Measurements from ENCODE around the gene TTYH1. TPM values are rescaled to one million over a fixed set of nuclear protein-coding genes. Genes with fewer than 3 reads are reported as not detected.

The TTYH1 gene
- total and polyA plus RNA-seq, 2 of the 4 experiments (the other 2 are of a cell fraction) = not detected

DNA sequence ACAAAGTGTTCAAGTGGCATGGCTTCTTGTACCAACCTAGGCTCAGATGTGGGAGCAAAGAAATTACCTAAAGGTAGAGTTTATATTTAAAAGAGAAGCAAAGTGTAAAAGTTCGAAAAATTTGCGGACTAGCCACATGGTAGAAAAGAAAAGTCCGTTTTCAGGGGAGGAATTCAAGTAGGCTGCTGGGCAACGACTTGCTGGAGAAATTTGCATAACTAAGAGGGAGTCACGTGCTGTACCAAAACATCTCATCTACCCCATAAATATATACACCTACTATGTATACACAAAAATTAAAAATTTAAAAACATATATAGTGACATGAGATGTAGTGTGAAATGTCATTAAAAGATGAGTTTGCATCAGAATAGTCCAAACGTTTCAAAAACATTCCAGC lies 48.5 kb upstream of the TTYH1 start:
- no peaks in the 10 kb centered on the region for H3K27me3 ChIP-seq (ENCODE audit: control insufficient read depth, insufficient read depth, low read length)
- no peaks in the 10 kb centered on the region for H3K79me1 ChIP-seq (ENCODE audit: low read depth in 1 of 2, low read length in 2 of 2)
- H2BK15ac ChIP-seq (ENCODE audit: low read depth, low read length) = no peak overlapping the region
- H3K23ac ChIP-seq (ENCODE audit: low read depth, low read length) = no peak overlapping the region
- ATAC-seq (ENCODE audit: low read depth) (no peak), DNase-seq (no peak)
- WGBS, 2 experiments (ENCODE audit: extremely low coverage in 2 of 2, insufficient read length in 1 of 2) = no CpG with 5 or more reads among the region's 6 CpGs
- H2BK20ac ChIP-seq (ENCODE audit: low read depth, low read length) = no peak overlapping the region
- H3K4me3 ChIP-seq (ENCODE audit: insufficient read depth, low read depth, low read length) = no peak overlapping the region
- H3K18ac ChIP-seq (ENCODE audit: low read depth, low read length) = no peak overlapping the region
- H4K91ac ChIP-seq (ENCODE audit: insufficient read depth, low read depth, low read length) = no peak overlapping the region
- H2BK5ac ChIP-seq (ENCODE audit: low read depth, low read length, poor library complexity, severe bottlenecking) = no peak overlapping the region
- BruUV-seq (replicated peaks) = no TSS peak
- peaks cover 5% of the 10 kb centered on the region; the same call in 1 of the 2 replicates for H3K9me3 ChIP-seq (ENCODE audit: control insufficient read depth, insufficient read depth, low read length)
- POLR2A ChIA-PET (ENCODE audit: unreplicated experiment) = no interaction called here
- H2AK5ac ChIP-seq (ENCODE audit: low read depth, low read length) = no peak overlapping the region
- H3K4ac ChIP-seq (ENCODE audit: low read depth, low read length) = no peak overlapping the region
- H3K14ac ChIP-seq (replicated peaks; ENCODE audit: low read depth, low read length) = no peak overlapping the region
- H2AFZ ChIP-seq (replicated peaks; ENCODE audit: low read length, poor library complexity) = no peak overlapping the region
- H3K9ac ChIP-seq (ENCODE audit: low read depth, low read length) = no peak overlapping the region
- intact Hi-C loops (cut with micrococcal nuclease) (no loop called here), dilution Hi-C loops (cut with HindIII; ENCODE audit: low sequenced_read_pairs, unreplicated experiment) (no loop called here), in situ Hi-C loops (cut with MboI; ENCODE audit: low sequenced_read_pairs) (no loop called here)
- H2BK120ac ChIP-seq (ENCODE audit: low read depth, low read length) = no peak overlapping the region
- H4K5ac ChIP-seq (ENCODE audit: low read depth, low read length) = no peak overlapping the region
- no peaks in the 10 kb centered on the region for H3K9me1 ChIP-seq (ENCODE audit: insufficient read depth, low read length)
- H3K56ac ChIP-seq (ENCODE audit: extremely low read depth, insufficient read depth, low read length) = no peak overlapping the region
- no peak overlapping the region for H4K8ac ChIP-seq (ENCODE audit: low read depth in 2 of 2, low read length in 2 of 2)
- no peak overlapping the region for H2AK9ac ChIP-seq (replicated peaks; ENCODE audit: low read depth, low read length, poor library complexity)
- no peaks in the 10 kb centered on the region for H3K36me3 ChIP-seq (ENCODE audit: control insufficient read depth, insufficient read depth, low read length)
- TF ChIP-seq RFX5 (IDR thresholded peaks at IDR 0.05; ENCODE audit: low read depth, low read length) = no peak
- TF ChIP-seq MAZ (IDR thresholded peaks at IDR 0.05; ENCODE audit: borderline replicate concordance, low read depth, low read length) = no peak
- no peak for TF ChIP-seq SMC3 (IDR thresholded peaks at IDR 0.05; ENCODE audit: low read depth, low read length)
- TF ChIP-seq MAFK (IDR thresholded peaks at IDR 0.05; ENCODE audit: low read depth, low read length) = no peak
- TF ChIP-seq FOS (IDR thresholded peaks at IDR 0.05; ENCODE audit: low read depth, low read length) = no peak
- TF ChIP-seq, protein P1, sequence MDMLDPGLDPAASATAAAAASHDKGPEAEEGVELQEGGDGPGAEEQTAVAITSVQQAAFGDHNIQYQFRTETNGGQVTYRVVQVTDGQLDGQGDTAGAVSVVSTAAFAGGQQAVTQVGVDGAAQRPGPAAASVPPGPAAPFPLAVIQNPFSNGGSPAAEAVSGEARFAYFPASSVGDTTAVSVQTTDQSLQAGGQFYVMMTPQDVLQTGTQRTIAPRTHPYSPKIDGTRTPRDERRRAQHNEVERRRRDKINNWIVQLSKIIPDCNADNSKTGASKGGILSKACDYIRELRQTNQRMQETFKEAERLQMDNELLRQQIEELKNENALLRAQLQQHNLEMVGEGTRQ (IDR thresholded peaks at IDR 0.05; ENCODE audit: low read depth, low read length) = no peak
- TF ChIP-seq MXI1 (IDR thresholded peaks at IDR 0.05; ENCODE audit: borderline replicate concordance, low read depth, low read length) = no peak
- TF ChIP-seq, protein P2, sequence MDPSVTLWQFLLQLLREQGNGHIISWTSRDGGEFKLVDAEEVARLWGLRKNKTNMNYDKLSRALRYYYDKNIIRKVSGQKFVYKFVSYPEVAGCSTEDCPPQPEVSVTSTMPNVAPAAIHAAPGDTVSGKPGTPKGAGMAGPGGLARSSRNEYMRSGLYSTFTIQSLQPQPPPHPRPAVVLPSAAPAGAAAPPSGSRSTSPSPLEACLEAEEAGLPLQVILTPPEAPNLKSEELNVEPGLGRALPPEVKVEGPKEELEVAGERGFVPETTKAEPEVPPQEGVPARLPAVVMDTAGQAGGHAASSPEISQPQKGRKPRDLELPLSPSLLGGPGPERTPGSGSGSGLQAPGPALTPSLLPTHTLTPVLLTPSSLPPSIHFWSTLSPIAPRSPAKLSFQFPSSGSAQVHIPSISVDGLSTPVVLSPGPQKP (IDR thresholded peaks at IDR 0.05; ENCODE audit: borderline replicate concordance, low read depth, low read length) = no peak
- TF ChIP-seq RCOR1 (IDR thresholded peaks at IDR 0.05; ENCODE audit: insufficient replicate concordance, low read length) = no peak
- TF ChIP-seq, protein P3, sequence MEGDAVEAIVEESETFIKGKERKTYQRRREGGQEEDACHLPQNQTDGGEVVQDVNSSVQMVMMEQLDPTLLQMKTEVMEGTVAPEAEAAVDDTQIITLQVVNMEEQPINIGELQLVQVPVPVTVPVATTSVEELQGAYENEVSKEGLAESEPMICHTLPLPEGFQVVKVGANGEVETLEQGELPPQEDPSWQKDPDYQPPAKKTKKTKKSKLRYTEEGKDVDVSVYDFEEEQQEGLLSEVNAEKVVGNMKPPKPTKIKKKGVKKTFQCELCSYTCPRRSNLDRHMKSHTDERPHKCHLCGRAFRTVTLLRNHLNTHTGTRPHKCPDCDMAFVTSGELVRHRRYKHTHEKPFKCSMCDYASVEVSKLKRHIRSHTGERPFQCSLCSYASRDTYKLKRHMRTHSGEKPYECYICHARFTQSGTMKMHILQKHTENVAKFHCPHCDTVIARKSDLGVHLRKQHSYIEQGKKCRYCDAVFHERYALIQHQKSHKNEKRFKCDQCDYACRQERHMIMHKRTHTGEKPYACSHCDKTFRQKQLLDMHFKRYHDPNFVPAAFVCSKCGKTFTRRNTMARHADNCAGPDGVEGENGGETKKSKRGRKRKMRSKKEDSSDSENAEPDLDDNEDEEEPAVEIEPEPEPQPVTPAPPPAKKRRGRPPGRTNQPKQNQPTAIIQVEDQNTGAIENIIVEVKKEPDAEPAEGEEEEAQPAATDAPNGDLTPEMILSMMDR (conservative IDR thresholded peaks at IDR 0.05; ENCODE audit: low read depth, low read length) = no peak
- no peak for TF ChIP-seq CEBPB (IDR thresholded peaks at IDR 0.05; ENCODE audit: low read depth, low read length)
- TF ChIP-seq NFE2L2 (IDR thresholded peaks at IDR 0.05; ENCODE audit: low read depth, low read length) = no peak
- TF ChIP-seq POLR2A (IDR thresholded peaks at IDR 0.05; ENCODE audit: low read depth, low read length) = no peak
- TF ChIP-seq RAD21 (IDR thresholded peaks at IDR 0.05; ENCODE audit: low read length) = no peak
- no peak for TF ChIP-seq CHD1 (IDR thresholded peaks at IDR 0.05; ENCODE audit: low read depth, low read length)
- TF ChIP-seq BHLHE40 (IDR thresholded peaks at IDR 0.05; ENCODE audit: low read depth, low read length) = no peak
- CTCF ChIA-PET = no interaction called here
- H3K4me1 ChIP-seq (ENCODE audit: control insufficient read depth, insufficient read depth, low read length) = no peaks in the 10 kb centered on the region
- no peak overlapping the region for H3K27ac ChIP-seq (ENCODE audit: insufficient read depth, low read length)
- H4K20me1 ChIP-seq (ENCODE audit: insufficient read depth, low read length) = no peaks in the 10 kb centered on the region
- no peak overlapping the region for H3K4me2 ChIP-seq (ENCODE audit: low read depth, low read length)

Data from IMR-90 (cell line).